BLaER1 (cell line): ENCODE measurements around the gene SYNPO2.
"Not testable (repeated sequence)": the region's sequence is repeated elsewhere in the genome, so short reads cannot be mapped to it uniquely, and the experiment has no call there.

Experiments used
- H3K27ac ChIP-seq: shearing (Covaris generic); formaldehyde crosslinking; 2 replicates; pipeline ENCODE4 v1.8.1; 2022
- H3K27me3 ChIP-seq: shearing (Covaris generic); formaldehyde crosslinking; 2 replicates; pipeline ENCODE4 v1.8.1; 2022
- H3K36me3 ChIP-seq: shearing (Covaris generic); formaldehyde crosslinking; 2 replicates; pipeline ENCODE4 v1.8.1; 2022
- H3K4me1 ChIP-seq: shearing (Covaris generic); formaldehyde crosslinking; 2 replicates; pipeline ENCODE4 v1.8.1; 2022
- H3K4me2 ChIP-seq: shearing (Covaris generic); formaldehyde crosslinking; 2 replicates; pipeline ENCODE4 v1.8.1; 2022
- H3K4me3 ChIP-seq: shearing (Covaris generic); formaldehyde crosslinking; 2 replicates; pipeline ENCODE4 v1.8.1; 2022
- H3K9ac ChIP-seq: shearing (Covaris generic); formaldehyde crosslinking; 2 replicates; pipeline ENCODE4 v1.8.1; 2022
- H3K9me3 ChIP-seq: shearing (Covaris generic); formaldehyde crosslinking; 2 replicates; pipeline ENCODE4 v1.8.1; 2022
- H4K20me1 ChIP-seq: shearing (Covaris generic); formaldehyde crosslinking; 2 replicates; pipeline ENCODE4 v1.8.1; 2022
- Cebpa-rat ChIP-seq: shearing (Covaris generic); IDR thresholded peaks from 2 replicates; pipeline ENCODE4 v1.8.1; 2022

SYNPO2 gene

GRCh38 chr4:119048446-119048845, 159.8 kb downstream of the SYNPO2 start:
- no peaks in the 10 kb centered on the region for H3K9me3 ChIP-seq
- H3K27ac ChIP-seq = no peak overlapping the region
- H3K4me2 ChIP-seq = no peak overlapping the region
- TF ChIP-seq Cebpa-rat = no peak
- no peaks in the 10 kb centered on the region for H3K27me3 ChIP-seq
- no peaks in the 10 kb centered on the region for H3K36me3 ChIP-seq
- no peak overlapping the region for H3K4me3 ChIP-seq
- no peak overlapping the region for H3K9ac ChIP-seq
- peaks cover 8% of the 10 kb centered on the region for H3K4me1 ChIP-seq
- no peaks in the 10 kb centered on the region for H4K20me1 ChIP-seq

GRCh38 chr4:119049342-119049741, 160.7 kb downstream of the SYNPO2 start:
- Histone ChIP-seq H3K27me3 (no peaks in the 10 kb centered on the region), H3K27ac (no peak overlapping the region), H3K36me3 (no peaks in the 10 kb centered on the region), H3K4me1 (peaks cover 8% of the 10 kb centered on the region), H3K4me2 (no peak overlapping the region), H3K4me3 (no peak overlapping the region), H3K9ac (no peak overlapping the region), H4K20me1 (no peaks in the 10 kb centered on the region), H3K9me3 (no peaks in the 10 kb centered on the region)
- TF ChIP-seq Cebpa-rat = no peak

- H3K9ac ChIP-seq = no peak overlapping the region
- no peaks in the 10 kb centered on the region for H3K36me3 ChIP-seq
- H3K27ac ChIP-seq = no peak overlapping the region
- no peak overlapping the region for H3K4me3 ChIP-seq
- H3K9me3 ChIP-seq = no peaks in the 10 kb centered on the region
- no peaks in the 10 kb centered on the region for H3K27me3 ChIP-seq
- H4K20me1 ChIP-seq = no peaks in the 10 kb centered on the region
- no peak overlapping the region for H3K4me2 ChIP-seq
- H3K4me1 ChIP-seq = peaks cover 8% of the 10 kb centered on the region
- no peak for TF ChIP-seq Cebpa-rat
These were observed 162.0 kb downstream of the SYNPO2 start for GRCh38 chr4:119050527-119051090.

- H3K4me1 ChIP-seq = no peaks in the 10 kb centered on the region
These were observed 164.6 kb downstream of the SYNPO2 start for GRCh38 chr4:119053245-119053644.

GRCh38 chr4:119053997-119054396, 165.3 kb downstream of the SYNPO2 start:
- Histone ChIP-seq H3K4me3 (no peak overlapping the region), H3K27me3 (no peaks in the 10 kb centered on the region), H3K4me1 (no peaks in the 10 kb centered on the region), H3K4me2 (no peak overlapping the region), H3K27ac (no peak overlapping the region), H3K9me3 (no peaks in the 10 kb centered on the region), H3K9ac (no peak overlapping the region), H4K20me1 (no peaks in the 10 kb centered on the region), H3K36me3 (no peaks in the 10 kb centered on the region)
- no peak for TF ChIP-seq Cebpa-rat

More at GRCh38 chr4:119053245-119053644, 164.6 kb downstream of the SYNPO2 start:
- no peak overlapping the region for H3K4me3 ChIP-seq
- H3K27ac ChIP-seq = no peak overlapping the region
- H3K9me3 ChIP-seq = no peaks in the 10 kb centered on the region
- no peak for TF ChIP-seq Cebpa-rat
- no peaks in the 10 kb centered on the region for H4K20me1 ChIP-seq
- H3K4me2 ChIP-seq = no peak overlapping the region
- H3K36me3 ChIP-seq = no peaks in the 10 kb centered on the region
- H3K9ac ChIP-seq = no peak overlapping the region
- no peaks in the 10 kb centered on the region for H3K27me3 ChIP-seq

GRCh38 chr4:119057417-119057816, 168.8 kb downstream of the SYNPO2 start:
- no peak for TF ChIP-seq Cebpa-rat
- Histone ChIP-seq H3K9me3 (no peaks in the 10 kb centered on the region), H3K36me3 (no peaks in the 10 kb centered on the region), H3K27ac (no peak overlapping the region), H3K4me2 (no peak overlapping the region), H3K9ac (no peak overlapping the region), H3K27me3 (no peaks in the 10 kb centered on the region), H3K4me1 (no peaks in the 10 kb centered on the region), H4K20me1 (no peaks in the 10 kb centered on the region), H3K4me3 (no peak overlapping the region)

- no peak overlapping the region for H3K9ac ChIP-seq
- no peaks in the 10 kb centered on the region for H3K9me3 ChIP-seq
- no peak overlapping the region for H3K27ac ChIP-seq
- H3K4me3 ChIP-seq = no peak overlapping the region
- no peaks in the 10 kb centered on the region for H3K27me3 ChIP-seq
- no peak overlapping the region for H3K4me2 ChIP-seq
- TF ChIP-seq Cebpa-rat = no peak
- no peaks in the 10 kb centered on the region for H4K20me1 ChIP-seq
- H3K36me3 ChIP-seq = no peaks in the 10 kb centered on the region
- H3K4me1 ChIP-seq = no peaks in the 10 kb centered on the region
These were observed 170.6 kb downstream of the SYNPO2 start for GRCh38 chr4:119059221-119059620.

GRCh38 chr4:119067125-119067524, 178.5 kb downstream of the SYNPO2 start:
- not testable (repeated sequence) for H3K4me1 ChIP-seq, H3K9ac ChIP-seq, H3K4me2 ChIP-seq, H3K27ac ChIP-seq, H4K20me1 ChIP-seq, H3K36me3 ChIP-seq, H3K4me3 ChIP-seq, H3K27me3 ChIP-seq, H3K9me3 ChIP-seq

GRCh38 chr4:119067670-119068360, 179.2 kb downstream of the SYNPO2 start:
- not testable (repeated sequence) for H4K20me1 ChIP-seq, H3K4me2 ChIP-seq, H3K4me3 ChIP-seq, H3K4me1 ChIP-seq, H3K27ac ChIP-seq, H3K9ac ChIP-seq, H3K27me3 ChIP-seq, H3K9me3 ChIP-seq, H3K36me3 ChIP-seq

- H3K4me2 ChIP-seq = no peak overlapping the region
- H3K27ac ChIP-seq = no peak overlapping the region
- H3K4me1 ChIP-seq = no peaks in the 10 kb centered on the region
- no peaks in the 10 kb centered on the region for H3K27me3 ChIP-seq
- TF ChIP-seq Cebpa-rat = no peak
- H3K9ac ChIP-seq = no peak overlapping the region
- no peaks in the 10 kb centered on the region for H4K20me1 ChIP-seq
- no peaks in the 10 kb centered on the region for H3K36me3 ChIP-seq
- no peak overlapping the region for H3K4me3 ChIP-seq
- no peaks in the 10 kb centered on the region for H3K9me3 ChIP-seq
These were observed 179.9 kb downstream of the SYNPO2 start for GRCh38 chr4:119068529-119068962.

- Histone ChIP-seq H3K27ac (no peak overlapping the region), H3K4me2 (no peak overlapping the region), H3K9me3 (no peaks in the 10 kb centered on the region), H3K9ac (no peak overlapping the region), H3K27me3 (no peaks in the 10 kb centered on the region), H3K4me3 (no peak overlapping the region), H3K4me1 (no peaks in the 10 kb centered on the region), H4K20me1 (no peaks in the 10 kb centered on the region), H3K36me3 (no peaks in the 10 kb centered on the region)
- no peak for TF ChIP-seq Cebpa-rat
These were observed 181.6 kb downstream of the SYNPO2 start for GRCh38 chr4:119070301-119070700.
